Measurements from ENCODE around the gene CIB2.
A peak's percentile ranks its signal among the peaks of the same experiment; 100 is the strongest.

Gene CIB2

GRCh38 chr15:78105476-78106241 is 25.6 kb downstream of the CIB2 start:
- DNase-seq, result no peak

DNA sequence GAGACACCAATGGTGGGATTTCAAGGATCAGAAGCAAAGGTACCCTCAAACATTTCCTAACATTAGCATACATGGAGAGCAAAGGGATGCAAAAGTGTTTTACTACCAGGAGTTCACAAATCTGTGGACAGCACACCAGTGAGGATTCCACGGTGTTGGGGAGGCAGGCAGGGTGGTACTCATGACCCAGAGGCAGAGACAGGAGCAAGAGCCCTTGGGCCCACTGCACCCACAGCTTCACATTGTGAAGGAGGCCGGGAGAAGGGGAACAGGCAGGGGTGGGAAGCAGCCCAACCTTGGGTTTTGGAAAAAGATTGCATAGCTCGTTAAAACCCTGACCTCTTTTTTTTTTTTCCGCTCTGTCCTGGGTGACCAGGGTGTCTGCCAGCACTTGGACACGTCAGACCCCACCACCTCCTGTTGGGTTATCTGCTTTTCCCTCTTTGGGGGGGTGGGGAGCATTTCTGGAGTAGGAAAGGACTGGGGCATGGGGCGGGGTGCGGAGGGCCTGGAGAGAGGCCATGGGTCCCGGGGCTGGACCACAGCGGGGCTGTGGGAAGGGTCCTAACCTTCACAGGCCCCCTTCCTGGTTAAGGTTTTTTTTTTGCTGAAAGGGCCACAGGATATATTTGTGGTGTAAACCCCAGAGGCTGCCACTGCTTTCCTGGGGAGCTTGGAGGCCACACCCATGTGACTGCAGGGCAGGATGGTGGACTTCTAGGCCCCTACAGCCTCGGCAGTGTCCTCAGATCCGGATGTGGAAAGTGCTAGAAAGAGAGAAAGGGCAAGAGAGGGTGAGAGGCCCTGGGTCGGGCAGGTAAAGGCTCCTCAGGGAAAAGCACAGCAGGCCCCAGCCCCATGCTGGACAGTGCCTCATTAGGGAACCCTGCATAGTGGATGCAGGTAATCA is 26.4 kb downstream of the CIB2 start:
- no peak for DNase-seq

DNA sequence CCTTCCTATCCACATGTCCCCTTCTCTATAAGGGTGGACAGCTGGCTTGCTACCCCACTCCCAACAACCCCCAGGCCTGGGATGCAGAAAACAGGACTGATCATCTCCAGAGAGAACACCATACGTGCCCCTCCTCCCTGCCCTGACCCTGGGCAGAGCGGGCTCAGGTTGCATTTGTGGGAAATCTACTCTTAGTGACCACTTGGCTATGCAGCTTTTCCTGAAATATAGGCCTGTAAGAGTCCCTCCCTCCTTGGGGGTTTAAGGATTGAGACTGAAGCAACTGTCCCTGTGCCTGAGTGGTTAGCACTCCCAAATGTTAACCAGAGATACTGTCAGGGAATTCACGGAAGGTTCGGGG is 27.1 kb downstream of the CIB2 start:
- no peak for DNase-seq

DNA sequence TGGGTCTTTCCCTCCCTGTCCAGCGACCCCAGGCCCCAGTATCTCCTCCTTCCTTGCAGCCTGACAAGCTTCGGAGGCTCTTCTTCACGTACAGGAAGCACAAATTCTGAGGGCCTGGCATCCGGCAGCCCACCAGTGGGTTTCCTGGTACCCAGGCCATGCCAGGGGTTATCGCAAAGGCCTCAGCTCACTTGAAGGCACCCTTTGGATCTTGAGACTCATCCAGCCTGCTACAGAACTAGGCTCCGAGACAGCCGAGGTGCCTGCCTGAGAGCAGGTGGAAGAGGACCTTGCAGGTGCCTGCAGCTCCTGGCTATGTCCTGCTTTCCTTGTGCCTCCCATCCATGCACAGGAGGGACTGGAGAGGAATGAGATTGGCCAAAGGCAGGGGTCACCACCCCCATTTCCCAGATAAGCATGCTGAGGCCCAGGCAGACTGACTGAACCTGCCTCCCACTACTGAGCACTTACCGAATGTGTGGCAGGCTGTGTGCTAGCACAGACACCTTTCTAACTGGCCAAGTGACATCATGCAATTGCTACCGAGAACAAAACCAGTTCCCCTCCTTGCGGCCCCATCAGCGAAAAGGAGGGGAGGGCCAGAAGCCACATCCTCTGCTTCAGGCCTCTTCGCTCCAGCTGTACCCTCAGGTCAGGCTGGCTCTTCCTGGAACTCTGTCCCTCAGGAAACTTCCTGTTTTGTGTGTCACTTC is 27.7 kb downstream of the CIB2 start:
- no peak for DNase-seq

- DNase-seq, result no peak
Measured at GRCh38 chr15:78102741-78103140, 28.5 kb downstream of the CIB2 start.

DNA sequence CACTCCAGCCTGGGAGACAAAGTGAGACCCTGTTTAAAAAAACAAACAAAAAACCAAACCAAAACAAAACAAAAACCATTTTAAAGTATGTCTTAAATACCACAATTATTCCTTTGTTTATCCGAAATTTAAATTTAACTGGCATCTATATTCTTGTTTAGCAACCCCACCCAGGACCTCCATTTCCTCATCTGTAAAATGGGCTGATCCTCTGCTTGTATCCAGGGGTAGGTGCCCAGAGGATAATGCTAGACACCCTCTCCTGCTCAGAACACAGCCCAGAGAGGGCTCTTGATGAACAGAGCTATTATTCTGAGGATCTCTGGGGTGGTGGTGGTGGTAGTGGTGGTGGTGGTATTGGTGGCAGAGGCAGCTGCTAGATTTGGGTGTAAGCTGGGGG is 29.0 kb downstream of the CIB2 start:
- DNase-seq, result no peak

DNA sequence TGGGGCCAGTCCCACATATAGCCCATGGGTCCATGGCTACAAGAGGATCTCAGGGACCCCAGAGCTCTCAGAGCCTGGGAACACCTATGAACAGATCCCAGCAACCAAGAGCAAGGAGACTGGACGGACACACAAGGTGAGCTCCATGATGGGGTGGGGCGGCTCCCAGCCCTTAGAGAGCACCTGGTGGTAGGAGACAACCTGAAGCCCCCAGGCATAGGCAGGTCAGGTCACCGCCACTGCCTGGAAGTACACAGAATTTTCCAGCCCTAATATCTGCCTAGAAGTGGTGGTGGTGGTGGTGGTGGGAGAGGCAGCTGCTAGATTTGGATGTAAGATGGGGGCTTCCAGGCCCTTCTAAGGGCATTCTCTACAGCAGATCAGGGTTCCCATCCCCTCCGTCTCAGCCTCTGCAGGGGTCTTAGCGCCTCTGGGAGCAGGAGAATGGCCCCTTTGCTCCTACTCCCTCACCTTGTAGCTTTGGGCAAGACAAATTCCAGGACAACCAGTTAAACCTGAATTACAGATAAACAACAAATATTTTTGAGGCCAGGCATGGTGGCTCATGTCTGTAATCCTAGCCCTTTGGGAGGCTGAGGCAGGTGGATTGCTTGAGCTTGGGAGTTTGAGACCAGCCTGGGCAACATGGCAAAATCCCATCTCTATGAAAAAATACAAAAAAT is 29.7 kb downstream of the CIB2 start:
- DNase-seq, result no peak

GRCh38 chr15:78100886-78101285 is 30.4 kb downstream of the CIB2 start:
- no peak for DNase-seq

GRCh38 chr15:78098131-78098755 is 33.0 kb downstream of the CIB2 start:
- DNase-seq, result no peak

GRCh38 chr15:78097667-78098066 is 33.6 kb downstream of the CIB2 start:
- DNase-seq, result no peak

GRCh38 chr15:78093242-78094020 is 37.8 kb downstream of the CIB2 start:
- DNase-seq, result no peak

- no peak for DNase-seq
Measured at GRCh38 chr15:78092261-78093041, 38.8 kb downstream of the CIB2 start, which contains the start of gene SH2D7. SH2D7 (plus strand) TSS chr15:78092561; CDS start chr15:78092585, 24 bp downstream.

DNA sequence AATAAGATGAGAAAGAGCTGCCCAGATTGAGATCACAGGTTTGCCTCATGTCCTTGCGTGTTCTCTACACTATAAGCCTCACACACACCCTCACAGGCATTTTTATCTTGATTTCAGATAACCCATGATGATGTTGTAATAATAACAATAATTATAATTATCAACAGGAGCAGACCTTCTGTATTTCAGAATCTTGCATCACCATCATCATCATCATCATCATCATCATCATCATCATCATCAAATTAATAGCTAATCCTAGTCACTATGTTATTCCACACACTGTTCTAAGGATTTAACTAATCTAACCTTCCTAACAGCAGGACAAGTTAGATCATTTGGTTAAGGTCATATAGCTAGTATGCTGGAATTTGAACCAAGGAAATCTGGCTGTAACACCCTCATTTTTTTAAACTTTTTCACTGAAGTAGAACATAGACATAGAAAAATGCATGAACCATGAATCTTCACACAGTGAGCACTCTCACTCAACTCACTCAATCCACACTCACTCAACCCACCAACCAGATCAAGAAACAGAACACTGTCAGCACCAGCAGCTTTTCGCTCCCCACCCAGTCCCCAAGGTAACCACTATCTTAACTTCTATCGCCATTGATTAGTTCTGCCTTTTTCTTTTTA is 40.7 kb downstream of the CIB2 start:
- DNase-seq, result no peak

DNA sequence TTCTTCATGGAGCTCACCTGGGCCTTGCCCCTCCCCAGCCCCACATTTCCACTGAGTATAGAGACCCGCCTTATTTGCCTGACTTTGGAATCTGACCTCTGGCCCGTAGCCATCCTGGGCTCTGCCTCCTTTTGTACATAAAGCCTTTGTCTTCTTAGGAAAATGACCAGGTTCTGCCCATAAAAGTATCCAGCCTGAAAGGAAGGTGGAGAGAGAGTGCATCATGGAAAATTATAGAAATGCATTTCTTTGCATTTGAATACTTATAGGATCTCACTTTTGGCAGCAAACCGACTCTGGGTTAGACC is 42.5 kb downstream of the CIB2 start:
- no peak for DNase-seq

GRCh38 chr15:78087951-78088772 is 43.1 kb downstream of the CIB2 start:
- DNase-seq, result peak; percentile 84

DNA sequence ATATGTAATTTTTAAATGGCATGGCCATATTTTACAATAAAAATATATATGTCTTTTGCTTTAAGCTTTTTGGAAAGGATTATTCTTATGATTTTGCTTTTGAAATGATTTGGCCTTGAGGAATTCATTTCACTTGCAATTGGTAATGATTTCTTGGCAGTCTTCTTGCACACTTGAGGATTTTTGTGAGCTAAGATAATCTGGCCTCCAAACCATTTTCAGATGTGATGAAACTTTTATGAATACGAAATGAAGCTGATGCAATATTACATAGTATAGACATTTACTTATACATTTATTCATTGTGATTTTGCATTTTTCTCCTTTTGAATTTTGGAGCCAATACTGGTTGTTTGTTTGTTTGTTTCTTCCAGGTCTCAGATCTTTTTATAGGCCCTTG is 45.3 kb downstream of the CIB2 start:
- no peak for DNase-seq

DNA sequence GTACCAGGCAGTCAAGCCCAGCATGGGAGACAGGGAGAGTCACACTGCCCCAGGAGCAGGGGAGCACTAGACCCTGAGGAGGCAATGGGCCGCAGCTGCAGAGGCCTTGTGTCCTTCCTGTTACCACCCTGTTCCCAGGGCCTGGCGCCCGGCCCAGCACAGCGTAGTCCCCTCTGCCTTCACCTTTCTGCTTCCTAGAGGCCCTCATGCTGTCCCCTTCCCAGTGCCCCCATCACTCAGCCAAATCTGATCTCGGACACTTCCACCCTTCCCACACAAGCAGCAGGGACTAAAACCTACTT is 46.8 kb downstream of the CIB2 start:
- DNase-seq, result no peak

- no peak for DNase-seq
Measured at GRCh38 chr15:78083687-78084448, 47.4 kb downstream of the CIB2 start.

DNA sequence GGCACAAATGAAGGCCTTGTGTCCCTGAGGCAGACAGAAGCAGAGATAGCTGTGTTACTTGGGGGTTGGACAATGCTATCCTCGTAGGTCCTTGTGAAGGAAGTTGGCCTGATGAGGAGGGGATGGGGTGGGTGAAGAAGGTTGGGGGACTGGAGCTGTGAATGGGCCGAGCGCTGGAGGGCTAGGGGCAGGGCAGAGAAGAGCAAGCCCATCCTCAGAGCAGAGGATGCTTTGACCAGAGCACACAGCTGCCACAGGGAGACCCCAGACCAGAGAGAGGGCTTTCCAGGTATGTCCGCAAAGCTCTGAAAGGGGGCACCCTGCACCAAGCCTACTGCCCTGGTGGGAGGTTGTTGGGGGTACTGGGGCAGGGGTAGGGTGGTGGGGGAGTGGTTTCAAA is 48.1 kb downstream of the CIB2 start:
- DNase-seq, result no peak

Data from RPMI8226 (cell line).